ENCODE data around the gene GRID1. TPM values are rescaled to one million over a fixed set of nuclear protein-coding genes. Genes with fewer than 3 reads are reported as not detected.

GRID1 gene
- total and polyA plus RNA-seq, 11 donors: 0.69 to 3.4 (median 1.6) TPM

GRCh38 chr10:85658518-85658917 lies 708.1 kb downstream of the GRID1 start:
- H3K27ac ChIP-seq: no peak overlapping the region
- no peaks in the 10 kb centered on the region for H3K36me3 ChIP-seq
- H3K4me3 ChIP-seq: no peak overlapping the region
- no peaks in the 10 kb centered on the region for H3K27me3 ChIP-seq
- DNase-seq (no peak), ATAC-seq (no peak)
- intact Hi-C loops (cut with DNase I): no loop called here
- 31 to 51% (median 42%) methylated on average over 3 of the region's 3 CpGs for WGBS, 4 donors
- TF ChIP-seq POLR2A (IDR thresholded peaks at IDR 0.05): no peak
- no peak for TF ChIP-seq CTCF (IDR thresholded peaks at IDR 0.05)
- peaks cover 0 to 10% (median 0%) of the 10 kb centered on the region in 12 donors for H3K4me1 ChIP-seq
- H3K9me3 ChIP-seq: no peaks in the 10 kb centered on the region

- TF ChIP-seq CTCF (IDR thresholded peaks at IDR 0.05) (no peak), POLR2A (IDR thresholded peaks at IDR 0.05) (no peak)
- H3K36me3 ChIP-seq: no peaks in the 10 kb centered on the region
- intact Hi-C loops (cut with DNase I): no loop called here
- peaks cover 0 to 10% (median 0%) of the 10 kb centered on the region in 12 donors for H3K4me1 ChIP-seq
- no peaks in the 10 kb centered on the region for H3K9me3 ChIP-seq
- H3K27me3 ChIP-seq: no peaks in the 10 kb centered on the region
- peak in 1 of 5 donors; percentile 36 for DNase-seq
- H3K4me3 ChIP-seq: no peak overlapping the region
- WGBS, 4 donors: 29 to 49% (median 38%) methylated on average over 3 to 4 of the region's 4 CpGs
- H3K27ac ChIP-seq: no peak overlapping the region
- ATAC-seq: peak in 2 of 4 donors; percentile 24 to 28
These were observed 709.0 kb downstream of the GRID1 start for GRCh38 chr10:85657476-85658113.

GRCh38 chr10:85655411-85655810 lies 711.2 kb downstream of the GRID1 start:
- no peak for DNase-seq
- Histone ChIP-seq H3K27ac (peak overlapping the region in 2 of 12 donors; percentile 28 to 56), H3K36me3 (no peaks in the 10 kb centered on the region), H3K27me3 (no peaks in the 10 kb centered on the region), H3K4me3 (no peak overlapping the region), H3K9me3 (no peaks in the 10 kb centered on the region), H3K4me1 (peaks cover 0 to 10% (median 0%) of the 10 kb centered on the region in 12 donors)
- 37 to 64% (median 44%) methylated on average over 2 of the region's 2 CpGs for WGBS, 4 donors
- no peak for TF ChIP-seq CTCF (IDR thresholded peaks at IDR 0.05)
- TF ChIP-seq POLR2A (IDR thresholded peaks at IDR 0.05): no peak
- intact Hi-C loops (cut with DNase I): no loop called here
- peak in 1 of 4 donors; percentile 53 for ATAC-seq

- TF ChIP-seq CTCF (IDR thresholded peaks at IDR 0.05) (no peak), POLR2A (IDR thresholded peaks at IDR 0.05) (no peak)
- ATAC-seq: peak in 1 of 4 donors; percentile 61
- Histone ChIP-seq H3K36me3 (no peaks in the 10 kb centered on the region), H3K27me3 (no peaks in the 10 kb centered on the region), H3K27ac (no peak overlapping the region), H3K9me3 (no peaks in the 10 kb centered on the region), H3K4me1 (no peaks in the 10 kb centered on the region), H3K4me3 (no peak overlapping the region)
- intact Hi-C loops (cut with DNase I): no loop called here
- WGBS, 4 donors: 40 to 66% (median 49%) methylated on average over 2 of the region's 2 CpGs
- peak in 2 of 5 donors; percentile 24 to 39 for DNase-seq
These were observed 715.1 kb downstream of the GRID1 start for GRCh38 chr10:85651497-85651882.
